HepG2 (cell line): ENCODE results near the gene BCL11B. TPM values are rescaled to one million over a fixed set of nuclear protein-coding genes. Genes with fewer than 3 reads are reported as not detected.

Experiments
- ATAC-seq: fragments of 200-7000 bp; cut with Tn5 transposase; 3 replicates; pipeline ENCODE4 v1.9.1; 2020; ENCODE audit warnings: mild to moderate bottlenecking, moderate library complexity
- BruUV-seq: library from RNA; stranded (reverse); fragments of 400-500 nt; replicated peaks from 2 replicates; lab custom pipeline; 2021; lab: Mats Ljungman, UMichigan
- CTCF ChIA-PET: fragments of 300-600 bp; formaldehyde crosslinking; extraction: SDS; loops from one replicate; lab custom pipeline; 2021; ENCODE audit warnings: low total read pairs, inconsistent platforms, low intra/inter-chr PET ratio; lab: Yijun Ruan, JAX
- POLR2A ChIA-PET: fragments of 350-600 bp; sonication (Branson Sonifier 250); formaldehyde crosslinking; loops from one replicate; lab custom pipeline; 2020; ENCODE audit warnings: antibody characterized with exemption, inconsistent platforms; lab: Yijun Ruan, JAX
- DNase-seq: peaks from one replicate; pipeline ENCODE4 v3.0.0-alpha.2; 2015; ENCODE audit warnings: low spot score
- FAIRE-seq: peaks from 3 replicates; lab custom pipeline; 2011; peaks lifted over from hg19 to GRCh38; lab: Jason Lieb, UNC
- H2AFZ ChIP-seq: one replicate; pipeline ENCODE4 v1.6.1; 2011; ENCODE audit warnings: low read length, inconsistent platforms
- H3K27ac ChIP-seq: fragments of 300-600 bp; 3 replicates; pipeline ENCODE4 v1.8.0; 2011; ENCODE audit warnings: mixed run types, mild to moderate bottlenecking, mixed read lengths, low read length, inconsistent platforms; ENCODE audit not compliant: insufficient read depth; ENCODE audit errors: extremely low read length
- H3K27me3 ChIP-seq, 2 experiments: fragments of 200-600 bp in 1 of 2; 2 replicates in 1 of 2; 3 replicates in 1 of 2; pipeline versions ENCODE4 v1.6.0 to v1.8.0; 2011; ENCODE audit warnings: low read length in 2 of 2, mild to moderate bottlenecking in 2 of 2, moderate library complexity in 2 of 2, inconsistent platforms in 1 of 2; ENCODE audit not compliant: insufficient read depth in 2 of 2, control insufficient read depth in 1 of 2
- H3K36me3 ChIP-seq, 2 experiments: fragments of 200-600 bp in 1 of 2; replicated peaks in 1 of 2; 2 replicates in 1 of 2; 3 replicates in 1 of 2; pipeline versions ENCODE4 v1.5.1 to v1.8.0; 2011; ENCODE audit warnings: low read length in 2 of 2, inconsistent platforms in 1 of 2; ENCODE audit not compliant: insufficient read depth in 2 of 2, control insufficient read depth in 1 of 2
- H3K4me1 ChIP-seq: 2 replicates; pipeline ENCODE4 v1.5.1; 2012; ENCODE audit warnings: low read length, inconsistent platforms; ENCODE audit not compliant: insufficient read depth
- H3K4me2 ChIP-seq: 2 replicates; pipeline ENCODE4 v1.6.0; 2011; ENCODE audit warnings: low read depth, low read length, inconsistent platforms
- H3K4me3 ChIP-seq, 3 experiments: fragments of 200-600 bp in 1 of 3; sonication (generic), shearing (Covaris generic) in 1 of 3; replicated peaks in 1 of 3; 2 replicates each; pipeline ENCODE4 v1.5.1; 2011 to 2016; ENCODE audit warnings: low read length in 3 of 3, inconsistent platforms in 2 of 3, low read depth in 2 of 3, mild to moderate bottlenecking in 2 of 3, control low read depth in 1 of 3, mixed read lengths in 1 of 3; ENCODE audit not compliant: insufficient read depth in 1 of 3
- H3K79me2 ChIP-seq: one replicate; pipeline ENCODE4 v1.6.1; 2011; ENCODE audit warnings: low read length, inconsistent platforms; ENCODE audit not compliant: insufficient read depth
- H3K9ac ChIP-seq: 2 replicates; pipeline ENCODE4 v1.6.0; 2011; ENCODE audit warnings: mild to moderate bottlenecking, low read depth, low read length, inconsistent platforms; ENCODE audit not compliant: insufficient read depth
- H3K9me3 ChIP-seq: 2 replicates; pipeline ENCODE4 v1.5.1; 2012; ENCODE audit warnings: mild to moderate bottlenecking, low read length
- H4K20me1 ChIP-seq: 2 replicates; pipeline ENCODE4 v1.6.0; 2011; ENCODE audit warnings: inconsistent platforms, mild to moderate bottlenecking, low read length, moderate library complexity; ENCODE audit not compliant: insufficient read depth
- ARHGAP35 ChIP-seq: sonication (generic); formaldehyde crosslinking; IDR thresholded peaks from 2 replicates; pipeline ENCODE4 v1.9.0; 2022; ENCODE audit warnings: mild to moderate bottlenecking, inconsistent platforms, moderate library complexity, missing genetic modification reagents, borderline replicate concordance
- DNMT1 ChIP-seq: sonication (generic); formaldehyde crosslinking; IDR thresholded peaks from 2 replicates; pipeline ENCODE4 v1.5.1; 2020; ENCODE audit warnings: mild to moderate bottlenecking, missing genetic modification reagents
- JUN ChIP-seq: sonication (generic); formaldehyde crosslinking; IDR thresholded peaks from 2 replicates; pipeline ENCODE4 v1.4.0; 2020; ENCODE audit warnings: mild to moderate bottlenecking, missing genetic modification reagents
- SETDB1 ChIP-seq: sonication (generic); formaldehyde crosslinking; IDR thresholded peaks from 2 replicates; pipeline ENCODE4 v1.5.1; 2020; ENCODE audit warnings: missing genetic modification reagents, mild to moderate bottlenecking, borderline replicate concordance
- whole genome bisulfite sequencing: methylation state at CpG from one replicate; pipeline ENCODE4 v1.1.6; 2017; ENCODE audit warnings: low lambda C conversion rate; 5-methylcytosine and 5-hydroxymethylcytosine counted together
- in situ Hi-C: cut with HindIII; loops from 2 replicates; pipeline ENCODE4 v1.10.0; 2017; ENCODE audit warnings: low pct_unique_long_range_greater_than_20kb; ENCODE audit not compliant: extremely low pct_ligation_motif_present
- intact Hi-C: fragments of 100-400 bp; cut with micrococcal nuclease; formaldehyde crosslinking; loops from one replicate; pipeline ENCODE4 v1.10.0; 2022; ENCODE audit not compliant: unreplicated experiment
- polyA plus RNA-seq, 8 experiments: library from polyadenylated mRNA; depleted of rRNA in 3 of 8; stranded (reverse) in 7 of 8; unstranded in 1 of 8; fragments of >200 nt; fragmentation: Illumina TruSeq in 4 of 8; extraction: Trizol in 4 of 8; gene quantifications; 2 replicates each; pipeline versions ENCODE4 v1.2.1 to v1.2.3, GENCODE V29; 2011 to 2016; ENCODE audit warnings: low read depth in 4 of 8, missing spikeins in 1 of 8, mixed read lengths in 1 of 8; ENCODE audit not compliant: insufficient read depth in 1 of 8
- total RNA-seq, 5 experiments: library from RNA; depleted of rRNA; stranded (reverse); fragments of >200 nt; fragmentation: Illumina TruSeq; extraction: Trizol; gene quantifications; 2 replicates each; pipeline ENCODE4 v1.2.3, GENCODE V29; 2016; ENCODE audit warnings: low read depth in 1 of 5
- TF ChIP-seq, protein P1 (sequence below): sonication (generic); formaldehyde crosslinking; conservative IDR thresholded peaks from 2 replicates; pipeline ENCODE4 v1.4.0; 2020; ENCODE audit warnings: mild to moderate bottlenecking, missing genetic modification reagents, moderate library complexity
- TF ChIP-seq, protein P2 (sequence below): sonication (generic); formaldehyde crosslinking; IDR thresholded peaks from 2 replicates; pipeline ENCODE4 v1.5.1; 2020; ENCODE audit warnings: missing genetic modification reagents, mild to moderate bottlenecking, borderline replicate concordance

The BCL11B gene
- total and polyA plus RNA-seq, 2 of the 13 experiments (the other 11 are each of a cell fraction or from before 2014, with no cell fraction given), result not detected

GRCh38 chr14:99282261-99283050 lies 10.5 kb upstream of the BCL11B start:
- Histone ChIP-seq H2AFZ (no peak overlapping the region), H3K4me3 (no peak overlapping the region), H3K27me3 (peaks cover under 1 to 57% of the 10 kb centered on the region in 2 experiments; a peak in 4 of 5 replicates), H3K9ac (no peak overlapping the region), H3K9me3 (no peaks in the 10 kb centered on the region), H3K36me3 (no peaks in the 10 kb centered on the region), H4K20me1 (no peaks in the 10 kb centered on the region), H3K79me2 (no peaks in the 10 kb centered on the region), H3K27ac (no peak overlapping the region), H3K4me1 (no peaks in the 10 kb centered on the region), H3K4me2 (no peak overlapping the region)
- WGBS, result 45% methylated on average over 13 of the region's 15 CpGs
- intact Hi-C loops (no loop called here), in situ Hi-C loops (no loop called here)
- ChIA-PET POLR2A (no interaction called here), CTCF (no interaction called here)
- TF ChIP-seq SETDB1, result no peak
- TF ChIP-seq, protein P1, sequence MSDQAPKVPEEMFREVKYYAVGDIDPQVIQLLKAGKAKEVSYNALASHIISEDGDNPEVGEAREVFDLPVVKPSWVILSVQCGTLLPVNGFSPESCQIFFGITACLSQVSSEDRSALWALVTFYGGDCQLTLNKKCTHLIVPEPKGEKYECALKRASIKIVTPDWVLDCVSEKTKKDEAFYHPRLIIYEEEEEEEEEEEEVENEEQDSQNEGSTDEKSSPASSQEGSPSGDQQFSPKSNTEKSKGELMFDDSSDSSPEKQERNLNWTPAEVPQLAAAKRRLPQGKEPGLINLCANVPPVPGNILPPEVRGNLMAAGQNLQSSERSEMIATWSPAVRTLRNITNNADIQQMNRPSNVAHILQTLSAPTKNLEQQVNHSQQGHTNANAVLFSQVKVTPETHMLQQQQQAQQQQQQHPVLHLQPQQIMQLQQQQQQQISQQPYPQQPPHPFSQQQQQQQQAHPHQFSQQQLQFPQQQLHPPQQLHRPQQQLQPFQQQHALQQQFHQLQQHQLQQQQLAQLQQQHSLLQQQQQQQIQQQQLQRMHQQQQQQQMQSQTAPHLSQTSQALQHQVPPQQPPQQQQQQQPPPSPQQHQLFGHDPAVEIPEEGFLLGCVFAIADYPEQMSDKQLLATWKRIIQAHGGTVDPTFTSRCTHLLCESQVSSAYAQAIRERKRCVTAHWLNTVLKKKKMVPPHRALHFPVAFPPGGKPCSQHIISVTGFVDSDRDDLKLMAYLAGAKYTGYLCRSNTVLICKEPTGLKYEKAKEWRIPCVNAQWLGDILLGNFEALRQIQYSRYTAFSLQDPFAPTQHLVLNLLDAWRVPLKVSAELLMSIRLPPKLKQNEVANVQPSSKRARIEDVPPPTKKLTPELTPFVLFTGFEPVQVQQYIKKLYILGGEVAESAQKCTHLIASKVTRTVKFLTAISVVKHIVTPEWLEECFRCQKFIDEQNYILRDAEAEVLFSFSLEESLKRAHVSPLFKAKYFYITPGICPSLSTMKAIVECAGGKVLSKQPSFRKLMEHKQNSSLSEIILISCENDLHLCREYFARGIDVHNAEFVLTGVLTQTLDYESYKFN (CRISPR knock-in tag), result no peak
- ATAC-seq (no peak), FAIRE-seq (no peak), DNase-seq (no peak)
- BruUV-seq, result no TSS peak

- no peaks in the 10 kb centered on the region for H3K79me2 ChIP-seq
- peaks cover 1 to 61% of the 10 kb centered on the region in 2 experiments; a peak in 4 of 5 replicates for H3K27me3 ChIP-seq
- CTCF ChIA-PET, result no interaction called here
- POLR2A ChIA-PET, result no interaction called here
- WGBS, result 64% methylated on average over 11 of the region's 11 CpGs
- H2AFZ ChIP-seq, result no peak overlapping the region
- no peak overlapping the region for H3K9ac ChIP-seq
- no peaks in the 10 kb centered on the region for H3K9me3 ChIP-seq
- FAIRE-seq, result no peak
- H4K20me1 ChIP-seq, result no peaks in the 10 kb centered on the region
- intact Hi-C loops, result loop anchor here (1.0 kb wide), 1 partner anchor 49 kb away; no protein-coding TSS in a partner anchor
- DNase-seq, result no peak
- no peaks in the 10 kb centered on the region for H3K36me3 ChIP-seq
- no peak overlapping the region for H3K4me2 ChIP-seq
- BruUV-seq, result no TSS peak
- H3K4me1 ChIP-seq, result no peaks in the 10 kb centered on the region
- TF ChIP-seq JUN (CRISPR knock-in tag), result no peak
- TF ChIP-seq ARHGAP35 (CRISPR knock-in tag), result no peak
- TF ChIP-seq, protein P2, sequence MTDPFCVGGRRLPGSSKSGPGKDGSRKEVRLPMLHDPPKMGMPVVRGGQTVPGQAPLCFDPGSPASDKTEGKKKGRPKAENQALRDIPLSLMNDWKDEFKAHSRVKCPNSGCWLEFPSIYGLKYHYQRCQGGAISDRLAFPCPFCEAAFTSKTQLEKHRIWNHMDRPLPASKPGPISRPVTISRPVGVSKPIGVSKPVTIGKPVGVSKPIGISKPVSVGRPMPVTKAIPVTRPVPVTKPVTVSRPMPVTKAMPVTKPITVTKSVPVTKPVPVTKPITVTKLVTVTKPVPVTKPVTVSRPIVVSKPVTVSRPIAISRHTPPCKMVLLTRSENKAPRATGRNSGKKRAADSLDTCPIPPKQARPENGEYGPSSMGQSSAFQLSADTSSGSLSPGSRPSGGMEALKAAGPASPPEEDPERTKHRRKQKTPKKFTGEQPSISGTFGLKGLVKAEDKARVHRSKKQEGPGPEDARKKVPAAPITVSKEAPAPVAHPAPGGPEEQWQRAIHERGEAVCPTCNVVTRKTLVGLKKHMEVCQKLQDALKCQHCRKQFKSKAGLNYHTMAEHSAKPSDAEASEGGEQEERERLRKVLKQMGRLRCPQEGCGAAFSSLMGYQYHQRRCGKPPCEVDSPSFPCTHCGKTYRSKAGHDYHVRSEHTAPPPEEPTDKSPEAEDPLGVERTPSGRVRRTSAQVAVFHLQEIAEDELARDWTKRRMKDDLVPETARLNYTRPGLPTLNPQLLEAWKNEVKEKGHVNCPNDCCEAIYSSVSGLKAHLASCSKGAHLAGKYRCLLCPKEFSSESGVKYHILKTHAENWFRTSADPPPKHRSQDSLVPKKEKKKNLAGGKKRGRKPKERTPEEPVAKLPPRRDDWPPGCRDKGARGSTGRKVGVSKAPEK (CRISPR knock-in tag), result no peak
- TF ChIP-seq DNMT1 (CRISPR knock-in tag), result no peak
- H3K27ac ChIP-seq, result no peak overlapping the region
- in situ Hi-C loops, result no loop called here
- no peak for ATAC-seq
- H3K4me3 ChIP-seq, result no peak overlapping the region
These were observed 9.4 kb upstream of the BCL11B start for GRCh38 chr14:99281396-99281795.
